GM23338 (cell line): ENCODE measurements around the gene PRMT3. TPM values are rescaled to one million over a fixed set of nuclear protein-coding genes. Genes with fewer than 3 reads are reported as not detected.

Source experiments
- ATAC-seq: fragments of 200-7000 bp; cut with Tn5 transposase; 3 replicates; pipeline ENCODE4 v1.9.1; 2020
- DNase-seq: peaks from one replicate; pipeline ENCODE4 v3.0.0-alpha.2; 2015; ENCODE audit warnings: low spot score
- H2AFZ ChIP-seq: fragments of 200-600 bp; sonication (generic); 2 replicates; pipeline ENCODE4 v1.8.0; 2016; ENCODE audit warnings: antibody characterized with exemption, mild to moderate bottlenecking, moderate library complexity
- H3F3A ChIP-seq: fragments of 200-600 bp; sonication (generic); replicated peaks from 2 replicates; pipeline ENCODE4 v1.8.0; 2017; ENCODE audit warnings: antibody characterized with exemption, mixed run types, low read depth
- H3K27ac ChIP-seq: fragments of 200-600 bp; sonication (generic); 2 replicates; pipeline ENCODE4 v1.6.1; 2016; ENCODE audit warnings: low read depth
- H3K27me3 ChIP-seq: fragments of 200-600 bp; sonication (generic); 2 replicates; pipeline ENCODE4 v1.8.0; 2016; ENCODE audit warnings: mild to moderate bottlenecking, mixed run types, moderate library complexity; ENCODE audit not compliant: insufficient read depth
- H3K36me3 ChIP-seq: fragments of 200-600 bp; sonication (generic); 2 replicates; pipeline ENCODE4 v1.8.0; 2016; ENCODE audit warnings: mild to moderate bottlenecking; ENCODE audit not compliant: insufficient read depth
- H3K4me1 ChIP-seq: fragments of 200-600 bp; sonication (generic); 2 replicates; pipeline ENCODE4 v1.8.0; 2016; ENCODE audit warnings: mild to moderate bottlenecking, moderate library complexity; ENCODE audit not compliant: insufficient read depth
- H3K4me2 ChIP-seq: fragments of 200-600 bp; sonication (generic); 2 replicates; pipeline ENCODE4 v1.7.1; 2017; ENCODE audit warnings: mixed run types
- H3K4me3 ChIP-seq: fragments of 200-600 bp; sonication (generic); 2 replicates; pipeline ENCODE4 v1.6.1; 2016; ENCODE audit warnings: mixed run types
- H3K79me2 ChIP-seq: fragments of 200-600 bp; sonication (generic); replicated peaks from 2 replicates; pipeline ENCODE4 v1.8.0; 2017; ENCODE audit warnings: mild to moderate bottlenecking; ENCODE audit not compliant: insufficient read depth
- H3K9me2 ChIP-seq: fragments of 200-600 bp; sonication (generic); 2 replicates; pipeline ENCODE4 v1.8.0; 2017; ENCODE audit not compliant: insufficient read depth
- H4K20me1 ChIP-seq: fragments of 200-600 bp; sonication (generic); replicated peaks from 2 replicates; pipeline ENCODE4 v1.8.0; 2017; ENCODE audit warnings: mild to moderate bottlenecking; ENCODE audit not compliant: insufficient read depth
- H3K27ac Mint-ChIP-seq: 2 replicates; pipeline ENCODE4 v1.8.0; 2020; ENCODE audit warnings: inconsistent platforms, mild to moderate bottlenecking, moderate library complexity, mixed read lengths
- H3K27me3 Mint-ChIP-seq: 3 replicates; pipeline ENCODE4 v1.8.0; 2022; ENCODE audit warnings: low read depth, mild to moderate bottlenecking, moderate library complexity, mixed read lengths, inconsistent platforms; ENCODE audit not compliant: insufficient read depth, poor library complexity
- H3K36me3 Mint-ChIP-seq: 3 replicates; pipeline ENCODE4 v1.8.0; 2021; ENCODE audit warnings: low read depth, mild to moderate bottlenecking, inconsistent platforms, moderate library complexity, mixed read lengths
- H3K4me1 Mint-ChIP-seq: 3 replicates; pipeline ENCODE4 v1.8.0; 2020; ENCODE audit warnings: mild to moderate bottlenecking, inconsistent platforms, mixed read lengths
- H3K4me3 Mint-ChIP-seq: 3 replicates; pipeline ENCODE4 v1.8.0; 2021; ENCODE audit warnings: moderate library complexity, mild to moderate bottlenecking, inconsistent platforms, mixed read lengths
- H3K9me3 Mint-ChIP-seq: 3 replicates; pipeline ENCODE4 v1.8.0; 2020; ENCODE audit warnings: moderate library complexity, mild to moderate bottlenecking, inconsistent platforms, mixed read lengths
- CTCF ChIP-seq, 2 experiments: fragments of 200-600 bp in 1 of 2; sonication (generic) in 1 of 2; conservative IDR thresholded peaks; 2 replicates each; pipeline versions ENCODE4 v1.5.1 to v1.6.1; 2016 to 2017; ENCODE audit warnings: antibody characterized with exemption in 2 of 2, low read depth in 2 of 2, mild to moderate bottlenecking in 2 of 2, moderate library complexity in 1 of 2
- ZNF331 ChIP-seq: fragments of 250-450 bp; sonication (Bioruptor Pico); IDR thresholded peaks from 2 replicates; pipeline ENCODE4 v1.5.0; 2020; ENCODE audit warnings: low read depth, mild to moderate bottlenecking, moderate library complexity
- ZNF462 ChIP-seq: fragments of 250-450 bp; sonication (Bioruptor Pico); IDR thresholded peaks from 2 replicates; pipeline ENCODE4 v1.5.0; 2020; ENCODE audit warnings: mild to moderate bottlenecking, moderate library complexity
- polyA plus RNA-seq: library from polyadenylated mRNA; unstranded; fragments of >200 nt; fragmentation: Nextera tagmentation; extraction: Ambion mirVana; gene quantifications from 2 replicates; pipeline ENCODE4 v1.2.1, GENCODE V29; 2016
- total RNA-seq: library from RNA; depleted of rRNA; stranded (reverse); fragments of >200 nt; shearing (Covaris generic); gene quantifications from 2 replicates; pipeline ENCODE4 v1.2.3, GENCODE V29; 2014

Gene PRMT3
- total and polyA plus RNA-seq, 2 experiments from 2014 or later, result 19.0 to 35.0 TPM

- DNase-seq, result peak; percentile 33
- no peaks in the 10 kb centered on the region for H3K36me3 ChIP-seq
- Mint-ChIP-seq H3K4me3 (no peak overlapping the region), H3K27ac (no peak overlapping the region), H3K4me1 (peaks cover 8% of the 10 kb centered on the region; the same call in 2 of the 3 replicates), H3K9me3 (no peaks in the 10 kb centered on the region), H3K36me3 (no peaks in the 10 kb centered on the region), H3K27me3 (peaks cover 2% of the 10 kb centered on the region)
- H3K27ac ChIP-seq, result no peak overlapping the region
- H2AFZ ChIP-seq, result no peak overlapping the region
- 0 out of 2 replicates have a peak, but pooled peaks cover 2% of the 10 kb centered on the region for H3K79me2 ChIP-seq
- no peaks in the 10 kb centered on the region for H3K4me1 ChIP-seq
- ATAC-seq, result peak; percentile 86
- no peak overlapping the region for H3K4me3 ChIP-seq
- no peak overlapping the region for H3K4me2 ChIP-seq
- H4K20me1 ChIP-seq, result no peaks in the 10 kb centered on the region; the same call in 1 of the 2 replicates
- no peaks in the 10 kb centered on the region for H3K27me3 ChIP-seq
- TF ChIP-seq CTCF (conservative IDR thresholded peaks at IDR 0.05; ENCODE audit: low read depth in 2 of 2) (peak; percentile 31 to 33; a peak in 2 of 4 replicates), ZNF331 (CRISPR knock-in tag) (no peak)
- H3K9me2 ChIP-seq, result no peaks in the 10 kb centered on the region
- no peaks in the 10 kb centered on the region for H3F3A ChIP-seq
Observed at GRCh38 chr11:20438637-20439036, 51.1 kb downstream of the PRMT3 start.

- H3K4me1 Mint-ChIP-seq, result peaks cover 16% of the 10 kb centered on the region; the same call in 2 of the 3 replicates
- H3K27ac Mint-ChIP-seq, result no peak overlapping the region
- H4K20me1 ChIP-seq, result no peaks in the 10 kb centered on the region
- TF ChIP-seq CTCF (conservative IDR thresholded peaks at IDR 0.05; ENCODE audit: low read depth in 2 of 2) (peak; percentile 35 to 63; a peak in 3 of 4 replicates), ZNF462 (no peak)
- no peaks in the 10 kb centered on the region for H3K27me3 ChIP-seq
- peaks cover 9% of the 10 kb centered on the region for H3K4me1 ChIP-seq
- no peak overlapping the region for H3K4me3 ChIP-seq
- no peaks in the 10 kb centered on the region for H3K27me3 Mint-ChIP-seq
- no peak overlapping the region for H3K27ac ChIP-seq
- H3K9me3 Mint-ChIP-seq, result no peaks in the 10 kb centered on the region
- no peaks in the 10 kb centered on the region for H3K36me3 Mint-ChIP-seq
- H3K79me2 ChIP-seq, result no peaks in the 10 kb centered on the region
- no peak overlapping the region for H2AFZ ChIP-seq
- H3K4me3 Mint-ChIP-seq, result no peak overlapping the region
- H3K4me2 ChIP-seq, result no peak overlapping the region
- H3K36me3 ChIP-seq, result no peaks in the 10 kb centered on the region
- no peaks in the 10 kb centered on the region for H3F3A ChIP-seq
- ATAC-seq (peak; percentile 36; the same call in 1 of the 3 replicates), DNase-seq (peak; percentile 40)
- H3K9me2 ChIP-seq, result no peaks in the 10 kb centered on the region
Observed at GRCh38 chr11:20443596-20443995, 56.1 kb downstream of the PRMT3 start.
